Measurements from ENCODE around the gene NONO.
"Not testable (repeated sequence)": the region's sequence is repeated elsewhere in the genome, so short reads cannot be mapped to it uniquely, and the experiment has no call there.

Gene NONO

GRCh38 chrX:71320126-71320525, 36.7 kb downstream of the NONO start:
- H3K4me3 ChIP-seq (ENCODE audit: low read length in 2 of 2), result no peak overlapping the region
- no peaks in the 10 kb centered on the region for H3K4me1 ChIP-seq (ENCODE audit: control insufficient read depth in 2 of 2, insufficient read depth in 1 of 2, low read depth in 1 of 2, low read length in 2 of 2)
- no peak overlapping the region for H3K18ac ChIP-seq (ENCODE audit: low read length)
- H3K4me2 ChIP-seq (ENCODE audit: insufficient read depth, low read length, poor library complexity, severe bottlenecking), result no peak overlapping the region
- H4K91ac ChIP-seq (ENCODE audit: low read depth, low read length, poor library complexity), result no peak overlapping the region
- H3K9me3 ChIP-seq (replicated peaks in 1 of 2; ENCODE audit: control insufficient read depth in 2 of 2, insufficient read depth in 1 of 2, low read depth in 1 of 2, low read length in 2 of 2), result no peaks in the 10 kb centered on the region
- H2BK120ac ChIP-seq (ENCODE audit: low read depth, low read length), result no peak overlapping the region
- H4K8ac ChIP-seq (ENCODE audit: low read depth, low read length), result no peak overlapping the region
- H2BK15ac ChIP-seq (ENCODE audit: low read length), result no peak overlapping the region
- H2BK5ac ChIP-seq (ENCODE audit: low read length), result no peak overlapping the region
- no peaks in the 10 kb centered on the region for H3K27me3 ChIP-seq (ENCODE audit: control insufficient read depth in 3 of 3, insufficient read depth in 3 of 3, low read depth in 1 of 3, low read length in 3 of 3)
- H3K79me1 ChIP-seq (ENCODE audit: low read depth, low read length), result no peaks in the 10 kb centered on the region
- H3K9ac ChIP-seq (ENCODE audit: low read depth, low read length, poor library complexity), result no peak overlapping the region
- no peak overlapping the region for H2AFZ ChIP-seq (ENCODE audit: low read length)
- H2BK12ac ChIP-seq (ENCODE audit: low read length), result no peak overlapping the region
- WGBS, 2 donors (ENCODE audit: extremely low coverage in 2 of 2, insufficient read length in 2 of 2, insufficient replicate concordance in 1 of 2), result no CpG with 5 or more reads among the region's 1 CpG
- H2AK5ac ChIP-seq (ENCODE audit: low read depth, low read length), result no peak overlapping the region
- no peak overlapping the region for H3K4ac ChIP-seq (ENCODE audit: low read length)
- H3K14ac ChIP-seq (ENCODE audit: low read length), result no peak overlapping the region
- no peak overlapping the region for H3K27ac ChIP-seq (replicated peaks; ENCODE audit: low read length)
- H3K36me3 ChIP-seq (replicated peaks in 1 of 2; ENCODE audit: control insufficient read depth in 2 of 2, insufficient read depth in 2 of 2, low read length in 2 of 2), result peaks cover 0 to 2% of the 10 kb centered on the region in 2 donors
- H3K23ac ChIP-seq (ENCODE audit: low read depth, low read length, poor library complexity), result no peak overlapping the region
- DNase-seq (ENCODE audit: low spot score), result no peak

- Histone ChIP-seq H3K27me3 (ENCODE audit: control insufficient read depth in 3 of 3, insufficient read depth in 3 of 3, low read depth in 1 of 3, low read length in 3 of 3) (no peaks in the 10 kb centered on the region), H3K4me3 (ENCODE audit: low read length in 2 of 2) (no peak overlapping the region), H3K23ac (ENCODE audit: low read depth, low read length, poor library complexity) (no peak overlapping the region), H3K27ac (replicated peaks; ENCODE audit: low read length) (no peak overlapping the region), H4K8ac (ENCODE audit: low read depth, low read length) (no peak overlapping the region), H2AK5ac (ENCODE audit: low read depth, low read length) (no peak overlapping the region), H4K91ac (ENCODE audit: low read depth, low read length, poor library complexity) (no peak overlapping the region), H3K18ac (ENCODE audit: low read length) (no peak overlapping the region), H3K9me3 (replicated peaks in 1 of 2; ENCODE audit: control insufficient read depth in 2 of 2, insufficient read depth in 1 of 2, low read depth in 1 of 2, low read length in 2 of 2) (peaks cover 0 to 7% of the 10 kb centered on the region in 2 donors), H3K14ac (ENCODE audit: low read length) (no peak overlapping the region), H2BK15ac (ENCODE audit: low read length) (no peak overlapping the region), H3K4me1 (ENCODE audit: control insufficient read depth in 2 of 2, insufficient read depth in 1 of 2, low read depth in 1 of 2, low read length in 2 of 2) (no peaks in the 10 kb centered on the region), H2BK12ac (ENCODE audit: low read length) (no peak overlapping the region), H2AFZ (ENCODE audit: low read length) (no peak overlapping the region), H2BK120ac (ENCODE audit: low read depth, low read length) (no peak overlapping the region), H3K4me2 (ENCODE audit: insufficient read depth, low read length, poor library complexity, severe bottlenecking) (no peak overlapping the region), H2BK5ac (ENCODE audit: low read length) (no peak overlapping the region), H3K36me3 (replicated peaks in 1 of 2; ENCODE audit: control insufficient read depth in 2 of 2, insufficient read depth in 2 of 2, low read length in 2 of 2) (no peaks in the 10 kb centered on the region), H3K9ac (ENCODE audit: low read depth, low read length, poor library complexity) (no peak overlapping the region), H3K4ac (ENCODE audit: low read length) (no peak overlapping the region), H3K79me1 (ENCODE audit: low read depth, low read length) (no peaks in the 10 kb centered on the region)
- WGBS, 2 donors (ENCODE audit: extremely low coverage in 2 of 2, insufficient read length in 2 of 2, insufficient replicate concordance in 1 of 2), result no CpG with 5 or more reads among the region's 1 CpG
- no peak for DNase-seq (ENCODE audit: low spot score)
These were observed 38.3 kb downstream of the NONO start for GRCh38 chrX:71321731-71322130.

GRCh38 chrX:71324452-71324851, 41.0 kb downstream of the NONO start:
- not testable (repeated sequence) for H3K4me3 ChIP-seq (ENCODE audit: low read length in 2 of 2); H3K9me3 ChIP-seq (replicated peaks in 1 of 2; ENCODE audit: control insufficient read depth in 2 of 2, insufficient read depth in 1 of 2, low read depth in 1 of 2, low read length in 2 of 2); H3K79me1 ChIP-seq (ENCODE audit: low read depth, low read length); H3K14ac ChIP-seq (ENCODE audit: low read length); H3K4ac ChIP-seq (ENCODE audit: low read length); H3K18ac ChIP-seq (ENCODE audit: low read length); H2BK15ac ChIP-seq (ENCODE audit: low read length); H3K36me3 ChIP-seq (replicated peaks in 1 of 2; ENCODE audit: control insufficient read depth in 2 of 2, insufficient read depth in 2 of 2, low read length in 2 of 2); H3K4me2 ChIP-seq (ENCODE audit: insufficient read depth, low read length, poor library complexity, severe bottlenecking); H2BK120ac ChIP-seq (ENCODE audit: low read depth, low read length); H4K8ac ChIP-seq (ENCODE audit: low read depth, low read length); H3K4me1 ChIP-seq (ENCODE audit: control insufficient read depth in 2 of 2, insufficient read depth in 1 of 2, low read depth in 1 of 2, low read length in 2 of 2); H3K9ac ChIP-seq (ENCODE audit: low read depth, low read length, poor library complexity); H2AK5ac ChIP-seq (ENCODE audit: low read depth, low read length); H2BK12ac ChIP-seq (ENCODE audit: low read length); H3K23ac ChIP-seq (ENCODE audit: low read depth, low read length, poor library complexity); H3K27me3 ChIP-seq (ENCODE audit: control insufficient read depth in 3 of 3, insufficient read depth in 3 of 3, low read depth in 1 of 3, low read length in 3 of 3); H3K27ac ChIP-seq (replicated peaks; ENCODE audit: low read length); H2AFZ ChIP-seq (ENCODE audit: low read length); H2BK5ac ChIP-seq (ENCODE audit: low read length); DNase-seq (ENCODE audit: low spot score); H4K91ac ChIP-seq (ENCODE audit: low read depth, low read length, poor library complexity)
- no CpG with 5 or more reads among the region's 11 CpGs for WGBS, 2 donors (ENCODE audit: extremely low coverage in 2 of 2, insufficient read length in 2 of 2, insufficient replicate concordance in 1 of 2)

- Histone ChIP-seq H3K27me3 (ENCODE audit: control insufficient read depth in 3 of 3, insufficient read depth in 3 of 3, low read depth in 1 of 3, low read length in 3 of 3) (no peaks in the 10 kb centered on the region), H3K4me2 (ENCODE audit: insufficient read depth, low read length, poor library complexity, severe bottlenecking) (no peak overlapping the region), H3K9me3 (replicated peaks in 1 of 2; ENCODE audit: control insufficient read depth in 2 of 2, insufficient read depth in 1 of 2, low read depth in 1 of 2, low read length in 2 of 2) (peaks cover 0 to 8% of the 10 kb centered on the region in 2 donors), H3K18ac (ENCODE audit: low read length) (no peak overlapping the region), H4K91ac (ENCODE audit: low read depth, low read length, poor library complexity) (no peak overlapping the region), H2BK120ac (ENCODE audit: low read depth, low read length) (no peak overlapping the region), H4K8ac (ENCODE audit: low read depth, low read length) (no peak overlapping the region), H2AFZ (ENCODE audit: low read length) (no peak overlapping the region), H3K79me1 (ENCODE audit: low read depth, low read length) (no peaks in the 10 kb centered on the region), H2BK5ac (ENCODE audit: low read length) (no peak overlapping the region), H3K4me1 (ENCODE audit: control insufficient read depth in 2 of 2, insufficient read depth in 1 of 2, low read depth in 1 of 2, low read length in 2 of 2) (no peaks in the 10 kb centered on the region), H3K4ac (ENCODE audit: low read length) (no peak overlapping the region), H3K9ac (ENCODE audit: low read depth, low read length, poor library complexity) (no peak overlapping the region), H3K27ac (replicated peaks; ENCODE audit: low read length) (no peak overlapping the region), H2AK5ac (ENCODE audit: low read depth, low read length) (no peak overlapping the region), H2BK12ac (ENCODE audit: low read length) (no peak overlapping the region), H3K23ac (ENCODE audit: low read depth, low read length, poor library complexity) (no peak overlapping the region), H3K4me3 (ENCODE audit: low read length in 2 of 2) (no peak overlapping the region), H3K14ac (ENCODE audit: low read length) (no peak overlapping the region), H3K36me3 (replicated peaks in 1 of 2; ENCODE audit: control insufficient read depth in 2 of 2, insufficient read depth in 2 of 2, low read length in 2 of 2) (no peaks in the 10 kb centered on the region), H2BK15ac (ENCODE audit: low read length) (no peak overlapping the region)
- DNase-seq (ENCODE audit: low spot score), result no peak
- no CpG with 5 or more reads among the region's 3 CpGs for WGBS, 2 donors (ENCODE audit: extremely low coverage in 2 of 2, insufficient read length in 2 of 2, insufficient replicate concordance in 1 of 2)
These were observed 43.0 kb downstream of the NONO start for GRCh38 chrX:71326394-71326793.
